GM18861 (cell line): ENCODE measurements around the gene ANKIB1.
"Not testable (repeated sequence)": the region's sequence is repeated elsewhere in the genome, so short reads cannot be mapped to it uniquely, and the experiment has no call there.

ENCODE experiments used
- ATAC-seq: cut with Tn5 transposase; IDR thresholded peaks from one replicate; pipeline ENCODE4 v1.9.1; 2021; ENCODE audit not compliant: unreplicated experiment

ANKIB1 gene

DNA sequence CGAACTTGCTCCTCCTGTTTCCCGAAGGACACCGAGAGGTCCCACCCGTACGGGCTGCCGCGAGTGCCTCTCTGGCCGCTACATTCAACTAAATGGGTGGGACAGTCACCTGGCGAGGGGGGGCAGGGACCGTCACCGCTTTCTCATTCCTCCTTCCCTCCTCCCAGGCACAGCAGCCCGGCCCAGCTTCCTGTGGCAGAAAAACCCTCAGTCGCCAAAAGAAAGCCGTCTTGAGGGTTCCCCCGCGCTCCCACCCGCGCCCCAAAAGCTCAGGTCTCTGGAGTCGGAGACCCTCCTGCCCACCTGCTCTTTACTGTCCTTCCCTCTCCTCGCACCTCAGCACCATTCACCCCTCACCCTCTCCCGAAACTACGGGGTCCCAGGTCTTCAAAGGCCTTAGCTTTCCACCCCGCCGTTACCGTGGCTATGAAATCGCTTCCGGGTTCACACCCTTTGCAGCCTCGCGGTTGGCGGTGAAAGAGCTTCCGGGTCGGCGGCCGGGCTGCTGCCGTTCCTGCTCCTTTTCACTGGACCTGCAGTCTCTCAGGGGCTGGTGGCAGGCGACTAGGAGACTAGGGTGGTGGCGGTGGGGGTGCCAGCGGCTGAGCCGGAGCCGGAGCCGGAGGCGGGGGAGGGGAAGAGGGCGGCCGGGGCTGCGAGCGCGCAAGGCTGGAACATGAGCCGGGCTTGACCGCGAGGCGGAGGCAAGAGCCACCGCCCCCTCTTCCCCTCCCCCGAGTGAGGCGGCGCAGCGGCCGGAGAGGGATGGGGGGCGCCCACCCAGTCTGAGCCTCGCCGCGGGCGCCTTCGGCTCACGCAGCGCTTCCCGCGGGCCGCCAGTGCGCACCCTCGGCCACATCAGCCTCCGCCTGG lies at the start of gene ANKIB1, which contains the start of gene KRIT1:
TSS of gene ANKIB1 (plus strand) at position 488 of the 873 bp plus-strand sequence. CDS start 49,005 bp downstream, outside the sequence.
TSS of gene KRIT1 (minus strand) at position 428 of the 873 bp plus-strand sequence. CDS start 3,779 bp downstream, outside the sequence.
- peak; percentile 67 for ATAC-seq

DNA sequence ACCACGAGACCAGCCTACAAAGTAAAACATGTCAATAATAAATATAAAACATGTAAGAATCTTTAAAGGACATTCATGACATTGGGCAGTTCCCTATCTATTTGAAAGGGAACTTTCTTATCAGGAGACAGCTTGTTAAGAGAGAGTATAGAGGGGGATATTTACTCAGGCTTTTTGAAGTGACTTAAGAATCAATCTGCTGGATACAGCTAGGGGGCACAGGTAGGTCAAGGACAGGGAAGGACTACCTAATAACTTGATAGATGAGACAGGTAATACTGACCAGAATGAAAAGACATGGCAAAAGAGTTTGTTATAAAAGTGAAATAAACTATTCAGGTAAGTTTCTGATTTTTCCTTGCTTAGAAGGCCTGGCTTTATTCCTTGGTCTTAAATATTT lies 45.0 kb upstream of the ANKIB1 start:
- ATAC-seq, result no peak

- no peak for ATAC-seq
Observed at GRCh38 chr7:92205987-92206386, 39.8 kb upstream of the ANKIB1 start.

DNA sequence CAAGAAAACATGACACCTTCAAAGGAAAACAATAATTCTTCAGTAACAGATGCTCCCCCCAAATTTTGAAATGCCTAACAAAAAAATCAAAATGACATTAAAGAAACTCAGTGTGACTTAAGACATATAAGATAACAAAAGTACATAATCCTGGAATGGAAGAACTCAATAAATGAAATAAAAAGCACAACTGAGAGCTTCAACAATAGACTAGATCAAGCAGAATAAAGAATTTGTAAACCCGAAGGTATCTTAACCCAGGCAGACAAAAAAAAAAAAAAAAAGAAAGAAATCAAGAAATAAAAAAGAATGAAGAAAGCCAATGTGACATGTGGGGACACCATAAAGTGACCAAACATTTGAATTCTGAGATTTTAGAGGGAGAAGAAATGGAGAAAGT lies 39.1 kb upstream of the ANKIB1 start:
- ATAC-seq, result no peak

GRCh38 chr7:92221766-92222165 lies 24.0 kb upstream of the ANKIB1 start:
- no peak for ATAC-seq

- no peak for ATAC-seq
Observed at GRCh38 chr7:92226981-92227380, 18.8 kb upstream of the ANKIB1 start.

DNA sequence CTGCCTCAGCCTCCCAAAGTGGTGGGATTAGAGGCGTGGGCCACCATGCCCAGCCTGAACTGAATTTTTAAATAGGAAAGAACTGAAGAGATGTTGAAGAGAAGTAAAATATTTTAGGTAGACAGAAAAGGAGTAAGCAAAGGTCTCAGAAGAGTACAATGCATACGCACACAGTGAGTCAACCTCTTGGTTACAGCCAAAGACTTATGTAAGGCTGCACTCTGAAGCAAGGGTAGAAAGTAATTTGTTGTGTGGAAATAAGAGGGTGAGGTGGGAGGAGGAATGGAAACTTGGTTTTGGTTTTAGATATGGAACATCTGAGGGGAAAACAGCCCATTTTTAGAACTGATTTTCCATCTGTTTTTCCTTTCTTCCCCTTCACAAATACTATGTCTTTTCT lies 17.7 kb upstream of the ANKIB1 start:
- ATAC-seq, result no peak

DNA sequence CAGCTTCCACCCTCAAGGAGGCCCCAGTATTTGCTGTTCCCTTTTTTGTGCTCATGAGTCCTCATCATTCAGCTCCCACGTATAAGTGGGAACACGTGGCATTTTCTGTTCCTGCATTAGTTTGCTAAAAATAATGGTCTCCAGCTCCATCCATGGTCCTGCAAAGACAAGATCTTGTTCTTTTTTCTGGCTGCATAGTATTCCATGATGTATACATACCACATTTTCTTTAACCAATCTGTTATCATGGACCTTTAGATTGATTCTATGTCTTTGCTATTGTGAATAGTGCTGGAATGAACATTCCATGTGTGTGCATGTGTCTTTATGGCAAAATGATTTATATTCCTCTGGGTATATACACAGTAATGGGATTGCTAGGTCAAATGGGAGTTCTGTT lies 17.0 kb upstream of the ANKIB1 start:
- no peak for ATAC-seq

- ATAC-seq, result no peak
Observed at GRCh38 chr7:92230547-92230946, 15.2 kb upstream of the ANKIB1 start.

DNA sequence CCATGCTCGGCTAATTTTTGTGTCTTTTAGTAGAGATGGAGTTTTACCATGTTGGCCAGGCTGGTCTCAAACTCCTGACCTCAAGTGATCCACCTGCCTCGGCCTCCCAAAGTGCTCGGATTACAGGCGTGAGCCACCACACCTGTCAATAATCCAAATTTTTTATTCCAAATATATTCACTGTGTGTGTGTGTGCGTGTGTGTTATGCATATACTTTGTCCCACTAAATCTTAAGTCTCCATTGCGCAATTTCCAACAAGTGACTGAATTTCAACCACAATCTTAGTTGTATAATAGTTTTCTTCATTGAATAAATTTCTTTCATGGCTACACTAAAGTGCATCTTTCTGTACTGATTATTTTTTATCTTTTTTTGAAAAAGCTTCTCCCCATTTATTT lies 2.8 kb upstream of the ANKIB1 start:
- no peak for ATAC-seq

- ATAC-seq, result no peak
Observed at GRCh38 chr7:92244808-92245486, 827 bp upstream of the ANKIB1 start.

DNA sequence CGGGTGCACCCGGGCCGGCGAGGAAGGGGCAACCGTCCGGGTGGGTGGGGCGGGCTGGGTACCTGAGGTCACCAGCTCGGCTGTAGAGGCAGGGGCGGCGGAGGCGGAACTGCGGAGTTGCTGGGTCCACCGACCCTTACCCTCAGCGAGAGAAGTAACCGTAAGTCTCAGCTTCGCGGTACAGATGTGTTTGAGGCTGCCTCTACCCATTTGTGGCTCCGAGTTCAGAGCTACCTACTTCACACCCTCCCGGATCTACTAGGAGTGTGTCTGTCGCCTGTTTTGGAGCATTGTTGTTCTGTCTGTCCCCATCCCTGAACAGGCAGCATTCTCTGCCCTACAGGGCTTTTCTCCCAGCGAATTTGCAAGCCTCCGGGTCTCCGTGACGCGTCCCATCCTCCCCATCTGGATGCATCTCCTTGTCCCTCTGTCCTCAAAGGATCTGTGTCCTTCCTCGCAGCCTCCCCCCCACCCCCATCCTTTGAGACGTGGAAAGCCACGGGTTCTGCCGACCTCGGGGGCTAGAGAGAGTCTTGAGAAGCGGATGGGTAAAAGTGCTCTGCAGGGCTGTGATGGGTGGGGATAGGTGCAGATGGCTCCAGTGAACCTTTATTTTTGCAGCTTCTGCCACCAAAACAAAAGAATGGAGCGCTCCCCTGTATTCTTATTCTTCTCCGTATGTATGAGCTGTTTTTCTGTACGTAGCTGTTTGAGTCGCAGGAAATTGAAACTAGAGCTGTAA lies 757 bp downstream of the ANKIB1 start:
- peak; percentile 29 for ATAC-seq

- no peak for ATAC-seq
Observed at GRCh38 chr7:92250603-92251002, 4.8 kb downstream of the ANKIB1 start.

DNA sequence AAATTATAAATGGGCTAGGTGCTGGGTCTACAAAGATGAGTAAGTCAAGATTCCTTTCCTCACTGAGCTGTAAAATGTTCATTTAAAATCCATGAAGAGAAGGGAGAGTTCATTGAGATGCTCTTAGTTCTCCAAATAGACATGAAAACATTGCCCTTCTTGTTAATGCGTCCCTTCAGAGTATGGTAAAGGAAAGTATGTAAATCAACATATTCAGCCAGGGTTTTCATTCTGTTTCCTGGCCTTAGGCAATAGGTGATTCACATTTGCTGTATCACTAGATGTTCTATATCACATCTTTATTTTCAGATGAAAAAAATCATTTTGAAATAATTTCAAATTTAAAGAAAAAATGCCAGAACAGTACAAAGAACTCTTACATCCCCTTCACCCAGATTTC lies 5.4 kb downstream of the ANKIB1 start:
- no peak for ATAC-seq

- no peak for ATAC-seq
Observed at GRCh38 chr7:92253251-92253650, 7.5 kb downstream of the ANKIB1 start.

DNA sequence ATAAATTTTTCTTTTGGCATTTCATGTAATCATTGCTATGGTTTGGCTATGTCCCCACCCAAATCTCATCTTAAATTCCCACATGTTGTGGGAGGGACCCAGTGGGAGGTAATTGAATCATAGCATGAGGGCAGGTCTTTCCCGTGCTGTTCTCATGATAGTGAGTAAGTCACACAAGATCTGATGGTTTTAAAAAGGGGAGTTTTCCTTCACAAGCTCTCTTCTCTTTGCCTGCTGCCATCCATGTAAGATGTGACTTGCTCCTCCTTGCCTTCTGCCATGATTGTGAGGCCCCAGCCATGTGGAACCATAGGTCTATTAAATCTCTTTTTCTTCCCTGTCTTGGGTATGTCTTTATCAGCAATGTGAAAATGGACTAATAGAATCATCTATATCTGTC lies 9.0 kb downstream of the ANKIB1 start:
- not testable (repeated sequence) for ATAC-seq

GRCh38 chr7:92255308-92255707 lies 9.5 kb downstream of the ANKIB1 start:
- ATAC-seq, result no peak

DNA sequence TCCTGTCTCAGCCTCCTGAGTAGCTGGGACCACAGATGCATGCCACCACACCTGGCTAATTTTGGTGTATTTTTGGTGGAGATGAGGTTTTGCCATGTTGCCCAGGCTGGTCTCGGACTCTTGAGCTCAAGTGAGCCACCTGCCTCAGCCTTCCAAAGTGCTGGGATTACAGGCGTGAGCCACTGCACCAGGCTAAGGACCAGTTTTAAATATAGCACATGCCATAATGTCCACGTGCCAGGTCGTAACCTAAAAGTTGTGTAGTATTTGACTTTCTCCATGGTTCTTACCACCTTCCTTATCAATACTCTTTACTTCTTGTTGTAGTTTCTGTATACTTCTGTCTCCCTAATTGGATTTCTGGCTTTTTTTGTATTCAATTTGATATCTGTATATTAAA lies 13.3 kb downstream of the ANKIB1 start:
- ATAC-seq, result no peak

DNA sequence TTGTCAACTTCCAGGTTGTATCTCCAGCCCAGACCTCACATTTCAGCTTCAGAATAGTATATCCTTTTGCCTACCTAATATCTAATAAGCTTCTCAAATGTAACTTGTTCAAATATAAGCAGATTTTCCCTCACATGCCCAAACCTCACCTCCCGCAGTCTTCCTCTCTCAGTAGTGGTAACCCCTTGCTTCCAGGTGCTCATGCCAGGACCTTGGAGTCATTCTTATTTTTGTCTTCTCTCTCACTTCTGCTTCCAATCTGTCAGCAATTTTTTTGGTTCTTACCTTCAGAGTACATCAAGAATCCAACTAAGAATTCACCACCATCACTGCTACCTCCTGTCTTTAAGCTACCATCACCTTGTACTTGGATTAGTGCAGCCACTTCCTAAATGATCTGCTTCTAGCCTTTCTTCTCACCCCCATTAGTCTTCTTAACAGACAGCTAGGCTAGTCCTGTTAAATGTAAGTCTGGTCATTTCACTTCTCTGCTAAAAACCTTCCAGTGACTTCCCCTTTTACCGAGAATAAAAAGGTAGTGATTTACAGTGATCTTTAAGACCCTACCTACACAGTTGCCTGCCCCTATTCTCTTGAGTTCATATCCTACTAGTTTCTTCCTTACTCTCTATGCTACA lies 14.0 kb downstream of the ANKIB1 start:
- ATAC-seq, result no peak

- no peak for ATAC-seq
Observed at GRCh38 chr7:92260248-92260781, 14.5 kb downstream of the ANKIB1 start.
